OCI-LY7 (cell line): ENCODE results near the gene CEMIP2.

ENCODE experiments used
- EZH2phosphoT487 ChIP-seq: fragments of 200-600 bp; sonication (generic); IDR thresholded peaks from 2 replicates; pipeline ENCODE4 v1.6.1; 2018; ENCODE audit warnings: low read depth, borderline replicate concordance, mild to moderate bottlenecking, mixed run types, antibody characterized with exemption, low read length, moderate library complexity, mixed read lengths
- TF ChIP-seq, protein P1 (sequence below): fragments of 200-600 bp; sonication (generic); conservative IDR thresholded peaks from 2 replicates; pipeline ENCODE4 v1.5.1; 2014; ENCODE audit warnings: mild to moderate bottlenecking, antibody characterized with exemption, low read length, moderate library complexity, mixed read lengths

DNA sequence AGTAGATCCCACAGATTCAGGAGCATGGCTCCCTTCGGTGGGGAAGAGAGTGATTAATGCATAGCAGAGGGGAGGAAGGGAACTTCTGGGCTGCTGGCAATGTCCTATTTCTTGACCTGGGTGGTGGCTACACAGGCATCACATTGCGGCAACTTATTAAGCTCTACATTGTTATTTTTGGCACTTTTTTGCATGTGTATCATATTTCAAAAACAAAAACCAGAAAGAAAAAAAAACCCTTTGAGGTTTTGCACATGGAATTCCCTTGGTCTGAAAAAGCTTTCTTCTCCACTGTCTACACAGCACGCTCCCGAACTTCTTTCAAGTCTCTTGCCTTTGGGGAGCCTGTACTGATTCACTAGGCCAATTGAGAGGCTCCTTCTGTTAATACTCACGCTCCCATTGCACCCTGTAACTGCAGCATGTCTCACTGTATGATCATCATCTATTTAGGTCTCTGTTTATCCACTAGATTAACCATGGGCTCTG is 25.1 kb downstream of the CEMIP2 start:
- TF ChIP-seq, protein P1, sequence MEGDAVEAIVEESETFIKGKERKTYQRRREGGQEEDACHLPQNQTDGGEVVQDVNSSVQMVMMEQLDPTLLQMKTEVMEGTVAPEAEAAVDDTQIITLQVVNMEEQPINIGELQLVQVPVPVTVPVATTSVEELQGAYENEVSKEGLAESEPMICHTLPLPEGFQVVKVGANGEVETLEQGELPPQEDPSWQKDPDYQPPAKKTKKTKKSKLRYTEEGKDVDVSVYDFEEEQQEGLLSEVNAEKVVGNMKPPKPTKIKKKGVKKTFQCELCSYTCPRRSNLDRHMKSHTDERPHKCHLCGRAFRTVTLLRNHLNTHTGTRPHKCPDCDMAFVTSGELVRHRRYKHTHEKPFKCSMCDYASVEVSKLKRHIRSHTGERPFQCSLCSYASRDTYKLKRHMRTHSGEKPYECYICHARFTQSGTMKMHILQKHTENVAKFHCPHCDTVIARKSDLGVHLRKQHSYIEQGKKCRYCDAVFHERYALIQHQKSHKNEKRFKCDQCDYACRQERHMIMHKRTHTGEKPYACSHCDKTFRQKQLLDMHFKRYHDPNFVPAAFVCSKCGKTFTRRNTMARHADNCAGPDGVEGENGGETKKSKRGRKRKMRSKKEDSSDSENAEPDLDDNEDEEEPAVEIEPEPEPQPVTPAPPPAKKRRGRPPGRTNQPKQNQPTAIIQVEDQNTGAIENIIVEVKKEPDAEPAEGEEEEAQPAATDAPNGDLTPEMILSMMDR, result no peak
- TF ChIP-seq EZH2phosphoT487, result no peak
